ENCODE data around the gene GALNTL6. TPM values are rescaled to one million over a fixed set of nuclear protein-coding genes. Genes with fewer than 3 reads are reported as not detected.

The GALNTL6 gene
- total and polyA plus RNA-seq, 2 experiments from 2014 or later, result 0.38 to 0.40 TPM

GRCh38 chr4:172393220-172393619 lies 580.0 kb downstream of the GALNTL6 start (continued):
- no peak for TF ChIP-seq CTCF (conservative IDR thresholded peaks at IDR 0.05; ENCODE audit: low read depth in 2 of 2)
- TF ChIP-seq CREB1 (CRISPR knock-in tag; IDR thresholded peaks at IDR 0.05; ENCODE audit: low read depth), result no peak
- TF ChIP-seq ZNF114 (CRISPR knock-in tag; IDR thresholded peaks at IDR 0.05), result no peak
- no peak for TF ChIP-seq EZH2phosphoT487 (IDR thresholded peaks at IDR 0.05; ENCODE audit: unreplicated experiment)
- no peak for TF ChIP-seq POLR2AphosphoS5 (IDR thresholded peaks at IDR 0.05; ENCODE audit: low read depth)
- no peak for TF ChIP-seq EZH2 (IDR thresholded peaks at IDR 0.05; ENCODE audit: low read depth, unreplicated experiment)
- TF ChIP-seq ZNF331 (CRISPR knock-in tag; IDR thresholded peaks at IDR 0.05; ENCODE audit: low read depth), result no peak

- Histone ChIP-seq H3K4me3 (no peak overlapping the region), H3K4me1 (ENCODE audit: insufficient read depth) (no peaks in the 10 kb centered on the region), H3F3A (replicated peaks; ENCODE audit: low read depth) (no peaks in the 10 kb centered on the region), H3K4me2 (no peak overlapping the region), H3K9me2 (ENCODE audit: insufficient read depth) (no peaks in the 10 kb centered on the region), H3K36me3 (ENCODE audit: insufficient read depth) (no peaks in the 10 kb centered on the region), H3K79me2 (replicated peaks; ENCODE audit: insufficient read depth) (no peaks in the 10 kb centered on the region), H3K27me3 (ENCODE audit: insufficient read depth) (no peaks in the 10 kb centered on the region), H3K27ac (ENCODE audit: low read depth) (no peak overlapping the region), H4K20me1 (replicated peaks; ENCODE audit: insufficient read depth) (no peaks in the 10 kb centered on the region), H2AFZ (no peak overlapping the region)
- no peaks in the 10 kb centered on the region for H3K27me3 Mint-ChIP-seq (ENCODE audit: insufficient read depth, low read depth, poor library complexity)
- ATAC-seq, result no peak
- DNase-seq (ENCODE audit: low spot score), result no peak
- H3K4me3 Mint-ChIP-seq, result no peak overlapping the region
- H3K27ac Mint-ChIP-seq, result no peak overlapping the region
- H3K4me1 Mint-ChIP-seq, result no peaks in the 10 kb centered on the region
- no peaks in the 10 kb centered on the region for H3K9me3 Mint-ChIP-seq
- no peaks in the 10 kb centered on the region for H3K36me3 Mint-ChIP-seq (ENCODE audit: low read depth)
- no peak for TF ChIP-seq ZNF462 (CRISPR knock-in tag; IDR thresholded peaks at IDR 0.05)
- TF ChIP-seq JUNB (IDR thresholded peaks at IDR 0.05; ENCODE audit: unreplicated experiment), result no peak
- TF ChIP-seq NANOG (IDR thresholded peaks at IDR 0.05; ENCODE audit: borderline replicate concordance), result no peak
- no peak for TF ChIP-seq STAT1 (IDR thresholded peaks at IDR 0.05; ENCODE audit: unreplicated experiment)
- TF ChIP-seq POLR2AphosphoS5 (IDR thresholded peaks at IDR 0.05; ENCODE audit: low read depth), result no peak
- TF ChIP-seq, protein P1, sequence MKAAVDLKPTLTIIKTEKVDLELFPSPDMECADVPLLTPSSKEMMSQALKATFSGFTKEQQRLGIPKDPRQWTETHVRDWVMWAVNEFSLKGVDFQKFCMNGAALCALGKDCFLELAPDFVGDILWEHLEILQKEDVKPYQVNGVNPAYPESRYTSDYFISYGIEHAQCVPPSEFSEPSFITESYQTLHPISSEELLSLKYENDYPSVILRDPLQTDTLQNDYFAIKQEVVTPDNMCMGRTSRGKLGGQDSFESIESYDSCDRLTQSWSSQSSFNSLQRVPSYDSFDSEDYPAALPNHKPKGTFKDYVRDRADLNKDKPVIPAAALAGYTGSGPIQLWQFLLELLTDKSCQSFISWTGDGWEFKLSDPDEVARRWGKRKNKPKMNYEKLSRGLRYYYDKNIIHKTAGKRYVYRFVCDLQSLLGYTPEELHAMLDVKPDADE (IDR thresholded peaks at IDR 0.05), result no peak
- TF ChIP-seq ZNF331 (CRISPR knock-in tag; IDR thresholded peaks at IDR 0.05; ENCODE audit: low read depth), result no peak
- TF ChIP-seq EZH2phosphoT487 (IDR thresholded peaks at IDR 0.05; ENCODE audit: unreplicated experiment), result no peak
- TF ChIP-seq, protein P2, sequence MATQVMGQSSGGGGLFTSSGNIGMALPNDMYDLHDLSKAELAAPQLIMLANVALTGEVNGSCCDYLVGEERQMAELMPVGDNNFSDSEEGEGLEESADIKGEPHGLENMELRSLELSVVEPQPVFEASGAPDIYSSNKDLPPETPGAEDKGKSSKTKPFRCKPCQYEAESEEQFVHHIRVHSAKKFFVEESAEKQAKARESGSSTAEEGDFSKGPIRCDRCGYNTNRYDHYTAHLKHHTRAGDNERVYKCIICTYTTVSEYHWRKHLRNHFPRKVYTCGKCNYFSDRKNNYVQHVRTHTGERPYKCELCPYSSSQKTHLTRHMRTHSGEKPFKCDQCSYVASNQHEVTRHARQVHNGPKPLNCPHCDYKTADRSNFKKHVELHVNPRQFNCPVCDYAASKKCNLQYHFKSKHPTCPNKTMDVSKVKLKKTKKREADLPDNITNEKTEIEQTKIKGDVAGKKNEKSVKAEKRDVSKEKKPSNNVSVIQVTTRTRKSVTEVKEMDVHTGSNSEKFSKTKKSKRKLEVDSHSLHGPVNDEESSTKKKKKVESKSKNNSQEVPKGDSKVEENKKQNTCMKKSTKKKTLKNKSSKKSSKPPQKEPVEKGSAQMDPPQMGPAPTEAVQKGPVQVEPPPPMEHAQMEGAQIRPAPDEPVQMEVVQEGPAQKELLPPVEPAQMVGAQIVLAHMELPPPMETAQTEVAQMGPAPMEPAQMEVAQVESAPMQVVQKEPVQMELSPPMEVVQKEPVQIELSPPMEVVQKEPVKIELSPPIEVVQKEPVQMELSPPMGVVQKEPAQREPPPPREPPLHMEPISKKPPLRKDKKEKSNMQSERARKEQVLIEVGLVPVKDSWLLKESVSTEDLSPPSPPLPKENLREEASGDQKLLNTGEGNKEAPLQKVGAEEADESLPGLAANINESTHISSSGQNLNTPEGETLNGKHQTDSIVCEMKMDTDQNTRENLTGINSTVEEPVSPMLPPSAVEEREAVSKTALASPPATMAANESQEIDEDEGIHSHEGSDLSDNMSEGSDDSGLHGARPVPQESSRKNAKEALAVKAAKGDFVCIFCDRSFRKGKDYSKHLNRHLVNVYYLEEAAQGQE (IDR thresholded peaks at IDR 0.05; ENCODE audit: unreplicated experiment), result no peak
Measured at GRCh38 chr4:172404676-172405075, 591.5 kb downstream of the GALNTL6 start.
